HUDEP-2 (cell line): ENCODE measurements around the gene IGSF10.

ENCODE experiments used
- DNase-seq, 76 experiments: peaks; one replicate each; lab custom pipeline; 2025; ENCODE audit not compliant: unreplicated experiment in 76 of 76; lab: John Stamatoyannopoulos, UW

Gene IGSF10

DNA sequence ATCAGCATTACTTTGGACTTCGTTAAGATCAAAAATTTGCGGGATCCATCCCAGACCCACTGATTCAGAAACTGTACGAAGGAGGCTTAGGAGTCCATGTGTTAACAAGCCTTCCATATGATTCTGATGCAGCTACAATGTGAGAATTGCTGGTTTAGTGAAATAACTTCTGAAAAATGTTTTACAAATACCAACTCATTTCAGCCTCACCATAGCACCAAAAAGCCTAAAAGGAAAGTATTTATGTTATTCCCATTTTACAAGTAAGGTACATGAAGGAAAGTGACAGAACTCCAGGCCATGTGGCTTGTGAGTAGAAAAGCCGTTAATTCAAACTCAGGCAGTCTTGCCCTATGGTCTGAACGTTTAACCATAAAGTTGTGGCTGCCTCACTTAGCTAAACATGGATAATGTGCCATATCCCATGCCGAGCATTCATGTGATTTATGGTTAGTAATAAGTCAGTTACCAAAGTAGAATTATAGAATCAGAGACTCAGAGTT lies 1.5 kb upstream of the IGSF10 start:
- no peak for DNase-seq

DNA sequence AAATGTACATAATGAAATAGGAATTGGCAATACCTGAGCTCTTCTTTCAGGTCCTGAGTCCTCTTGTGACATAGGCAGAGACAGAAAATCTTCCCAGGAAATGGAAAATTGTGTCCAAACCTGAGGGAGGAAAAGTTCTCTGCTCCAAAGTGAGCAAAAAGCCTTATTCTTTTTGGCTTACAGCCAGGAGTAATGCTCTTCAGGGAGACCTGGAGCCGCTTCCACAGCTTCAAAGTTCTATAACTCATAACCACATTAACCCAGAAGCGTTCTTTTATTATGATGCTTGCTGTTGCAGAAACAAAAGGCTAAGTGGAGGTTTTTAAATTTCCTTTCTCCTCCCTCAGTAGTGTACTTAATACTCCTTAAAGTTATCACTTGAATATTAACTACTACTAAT lies 633 bp downstream of the IGSF10 start:
- no peak for DNase-seq

DNA sequence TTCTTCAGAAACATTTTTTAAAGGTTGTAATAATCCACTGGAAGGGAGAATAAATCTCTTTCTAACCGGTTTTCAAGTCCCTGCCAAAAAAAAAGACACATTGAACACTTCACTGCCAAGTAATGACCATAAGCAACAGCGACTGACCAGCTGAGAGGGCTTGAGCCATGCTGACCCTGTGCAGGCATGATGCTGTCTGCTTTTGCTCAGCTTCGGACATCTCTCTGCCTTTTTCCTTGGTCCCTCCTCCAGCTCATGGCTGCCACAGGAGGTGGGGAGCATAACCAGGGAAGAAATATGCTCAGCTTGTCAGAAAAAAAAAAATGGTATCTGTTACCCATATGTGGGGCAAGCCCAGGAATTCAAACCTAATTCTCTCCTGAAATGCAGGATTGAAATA lies 1.5 kb downstream of the IGSF10 start:
- no peak for DNase-seq

DNA sequence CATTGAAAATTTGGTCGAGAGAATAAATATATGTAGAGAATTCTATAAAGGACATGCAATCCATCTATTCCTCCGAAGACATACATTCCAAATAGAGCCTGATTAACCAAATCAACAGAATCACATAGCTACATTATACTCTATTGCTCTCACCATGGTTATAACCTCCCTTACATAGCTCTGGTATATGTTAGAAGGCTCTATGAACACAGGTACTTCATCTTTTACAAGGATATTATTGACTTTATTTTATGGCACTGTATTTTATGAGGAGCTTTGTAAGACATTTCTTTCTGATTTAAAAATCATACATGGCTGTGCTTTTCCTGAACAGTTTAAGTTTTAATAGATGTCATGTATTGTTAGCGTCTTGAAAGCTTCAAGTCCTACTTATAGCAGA lies 4.8 kb downstream of the IGSF10 start:
- no peak for DNase-seq

DNA sequence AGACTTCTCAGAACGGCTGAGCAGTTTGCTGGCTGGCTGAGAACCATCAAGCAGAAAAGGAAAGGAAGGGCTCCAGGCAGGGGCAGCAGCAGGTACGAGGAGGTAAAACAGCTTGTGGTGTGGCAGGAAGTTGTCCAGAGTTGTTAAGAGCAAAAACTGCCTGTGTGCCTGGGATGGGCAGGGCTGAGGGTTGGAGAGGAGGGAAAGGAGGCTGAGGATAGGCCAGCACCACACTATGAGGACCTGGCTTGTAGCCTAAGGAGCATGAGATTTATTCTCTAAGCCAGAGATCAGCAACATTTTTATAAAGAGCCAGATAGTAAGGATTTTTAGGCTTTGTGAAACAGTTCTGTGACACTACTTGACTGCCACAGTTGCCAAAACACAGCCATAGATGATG lies 8.0 kb downstream of the IGSF10 start:
- DNase-seq, result no peak

DNA sequence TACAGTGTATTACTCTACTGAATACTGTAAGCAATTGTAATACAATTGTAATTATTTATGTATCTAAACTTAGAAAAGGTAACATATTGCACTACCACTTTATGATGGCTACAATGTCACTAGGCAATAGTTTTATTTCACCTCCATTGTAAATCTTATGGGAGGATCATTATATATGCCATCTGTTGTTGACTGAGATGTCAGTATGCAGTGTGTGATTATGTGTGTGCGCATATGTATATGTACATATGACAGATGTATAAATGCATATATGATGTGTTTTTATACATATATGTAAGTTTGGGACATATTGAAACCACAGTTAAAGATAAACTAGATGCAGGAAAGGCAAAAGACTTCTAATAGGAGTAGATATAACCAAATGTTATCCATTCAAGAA lies 8.5 kb downstream of the IGSF10 start:
- no peak for DNase-seq

DNA sequence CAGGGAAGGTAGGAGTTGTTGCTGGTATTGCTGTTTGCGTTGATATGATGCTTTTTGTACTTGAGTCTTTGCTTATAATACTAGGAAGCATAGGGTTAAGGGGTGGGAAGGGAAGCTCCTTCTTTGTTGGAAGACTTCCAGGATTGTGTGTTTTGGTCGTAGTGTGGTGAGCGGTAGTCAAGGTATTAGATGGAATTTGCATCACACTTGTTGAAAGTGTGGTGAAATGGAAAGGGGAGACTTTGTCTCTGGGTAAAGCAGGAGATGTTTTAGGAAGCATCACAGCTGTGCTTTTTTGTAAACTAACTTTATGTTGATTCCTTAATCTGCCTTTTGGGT lies 14.9 kb downstream of the IGSF10 start:
- DNase-seq, result no peak

DNA sequence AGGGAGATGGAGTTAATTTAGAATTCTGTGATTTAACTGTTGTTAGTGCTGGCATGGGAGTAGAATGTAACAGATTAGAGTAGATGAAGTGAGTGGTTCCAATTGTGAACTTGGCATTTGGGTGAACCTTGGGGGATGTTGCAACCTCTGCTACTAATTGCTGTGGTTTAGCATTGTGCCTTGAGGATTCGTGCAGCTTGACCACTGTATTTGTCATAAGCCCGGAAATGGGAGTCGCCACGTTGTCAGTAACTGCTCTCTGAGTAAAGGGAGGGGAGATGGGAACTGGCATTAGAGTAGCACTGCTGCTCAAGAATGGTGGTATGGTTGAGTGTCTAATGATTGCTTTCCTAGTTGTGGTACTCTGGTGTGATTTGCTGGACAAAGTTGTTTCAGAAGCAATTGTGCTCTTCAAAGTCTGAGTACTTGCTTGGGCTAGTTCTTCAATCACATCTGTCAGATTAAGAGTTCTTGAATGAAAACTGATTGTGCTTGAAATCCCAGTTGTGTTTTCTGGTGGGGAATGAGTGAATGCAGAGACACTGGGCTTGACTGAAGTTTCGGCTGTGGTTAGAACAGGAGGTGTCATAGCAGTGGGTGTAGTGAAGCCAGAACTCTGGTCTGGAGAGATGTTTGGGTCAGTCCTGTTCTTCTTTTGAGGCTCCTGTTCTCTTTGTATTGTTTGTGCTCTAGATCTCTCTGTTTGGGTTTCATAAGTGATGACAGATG lies 15.4 kb downstream of the IGSF10 start:
- no peak for DNase-seq

DNA sequence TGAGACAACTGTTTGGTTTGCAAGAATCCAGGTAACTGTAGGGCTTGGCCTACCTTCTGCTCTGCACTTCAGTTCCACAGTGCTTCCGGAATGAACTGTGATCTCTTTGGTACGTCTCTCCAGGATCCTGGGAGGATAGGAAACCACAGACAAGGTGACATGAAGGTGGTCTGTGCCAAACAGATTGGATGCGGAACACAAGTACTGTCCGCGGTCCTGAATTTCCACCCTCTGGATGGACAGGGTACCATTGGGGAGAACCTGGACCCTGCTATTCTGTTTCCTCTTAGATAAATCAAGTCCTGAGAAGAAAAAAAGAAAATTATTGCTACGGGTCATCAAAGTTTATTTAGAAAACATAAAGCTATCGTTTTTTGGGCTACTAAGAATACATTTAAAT lies 17.3 kb downstream of the IGSF10 start:
- no peak for DNase-seq

DNA sequence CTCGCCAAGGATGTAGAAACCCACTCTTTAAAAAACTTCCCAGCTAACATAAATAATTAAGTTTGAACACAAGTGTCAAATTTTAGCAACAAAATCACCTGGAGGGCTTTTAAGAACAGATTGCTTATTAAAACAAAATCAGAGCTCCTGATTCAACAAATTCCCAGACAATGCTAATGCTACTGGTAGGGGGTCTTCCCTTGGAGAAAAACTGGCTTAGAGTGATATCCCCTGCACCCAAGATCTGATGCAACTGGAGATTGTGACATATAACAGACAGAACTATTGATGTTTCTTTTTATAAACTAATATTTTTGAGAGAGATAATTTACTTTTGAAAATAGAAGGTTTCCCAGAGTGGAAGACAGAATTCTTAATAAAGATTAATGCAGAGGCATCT lies 19.9 kb downstream of the IGSF10 start:
- no peak for DNase-seq

DNA sequence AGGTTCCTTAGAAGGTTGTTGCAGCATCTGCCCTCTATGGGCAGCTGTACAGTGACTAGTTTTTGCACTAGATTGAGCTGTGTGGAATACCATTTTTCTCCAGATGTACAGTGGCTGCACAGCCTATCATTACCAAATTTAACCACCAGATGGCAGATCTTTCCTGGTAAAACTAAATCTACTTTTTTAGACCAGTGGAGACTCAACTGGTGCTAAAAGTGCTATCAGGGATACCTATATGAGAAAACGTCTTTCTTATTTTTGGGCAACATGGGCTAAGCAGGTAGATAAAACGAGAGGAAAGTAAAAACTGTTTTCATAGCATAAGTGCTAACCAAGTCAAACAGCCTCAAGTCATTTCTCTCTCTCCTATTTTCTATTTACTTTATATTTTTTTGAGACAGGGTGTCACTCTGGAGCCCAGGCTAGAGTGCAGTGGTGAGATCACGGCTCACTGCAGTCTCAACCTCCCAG lies 21.2 kb downstream of the IGSF10 start:
- peak in 26 of 76 experiments; percentile 1 to 64 (median 16) for DNase-seq

DNA sequence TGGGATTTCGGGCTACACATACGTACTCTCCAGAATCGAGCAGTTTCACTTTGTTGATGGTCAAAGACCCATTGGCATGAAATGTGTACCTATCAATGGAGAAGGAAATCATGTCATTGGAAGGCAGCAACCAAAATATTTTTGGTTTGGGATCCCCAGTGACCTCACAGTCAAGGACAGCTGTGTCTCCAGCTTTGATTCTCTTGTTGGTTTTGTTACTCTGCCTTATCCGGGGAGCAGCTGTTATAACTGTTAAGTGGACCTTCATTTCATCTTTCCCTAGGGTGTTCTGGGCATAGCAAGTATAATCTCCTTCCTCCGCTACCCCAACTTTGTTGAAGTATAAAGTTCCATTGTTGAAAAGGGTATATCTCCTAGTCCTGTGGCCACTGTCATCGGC lies 23.0 kb downstream of the IGSF10 start:
- DNase-seq, result no peak

DNA sequence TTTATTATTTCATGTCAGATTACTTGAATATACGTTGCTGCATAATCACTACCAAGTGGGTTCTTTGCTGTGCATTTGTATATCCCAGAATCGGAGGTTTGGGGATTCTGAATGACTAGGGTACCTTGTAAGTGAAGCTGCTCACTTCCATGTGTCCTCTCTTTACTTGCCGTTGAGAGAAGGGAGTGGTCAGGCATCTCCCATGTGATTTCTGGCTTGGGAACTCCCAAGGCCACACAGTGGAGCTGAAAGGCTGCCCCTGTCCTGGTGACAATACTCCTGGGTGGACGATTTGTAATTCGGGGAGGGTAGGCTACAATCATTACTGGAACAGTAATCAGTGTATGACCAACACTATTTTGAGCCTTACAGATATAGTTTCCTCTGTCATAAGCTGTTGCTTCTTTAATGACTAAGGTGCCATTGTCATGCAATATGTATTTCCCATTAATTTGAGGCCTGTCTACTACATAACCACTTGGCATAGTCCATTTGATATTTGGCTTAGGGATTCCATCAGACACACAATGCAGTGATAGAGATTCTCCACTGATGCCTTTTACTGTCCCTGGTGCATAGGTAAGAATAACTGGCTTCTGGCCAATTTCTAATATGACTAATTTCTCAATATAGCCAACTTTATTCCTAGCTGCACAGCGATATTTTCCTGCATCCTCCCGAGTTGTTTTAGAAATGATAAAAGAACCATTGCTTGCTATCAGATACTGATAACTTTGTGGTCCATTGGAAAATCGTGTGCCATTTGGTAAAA lies 24.0 kb downstream of the IGSF10 start:
- no peak for DNase-seq

DNA sequence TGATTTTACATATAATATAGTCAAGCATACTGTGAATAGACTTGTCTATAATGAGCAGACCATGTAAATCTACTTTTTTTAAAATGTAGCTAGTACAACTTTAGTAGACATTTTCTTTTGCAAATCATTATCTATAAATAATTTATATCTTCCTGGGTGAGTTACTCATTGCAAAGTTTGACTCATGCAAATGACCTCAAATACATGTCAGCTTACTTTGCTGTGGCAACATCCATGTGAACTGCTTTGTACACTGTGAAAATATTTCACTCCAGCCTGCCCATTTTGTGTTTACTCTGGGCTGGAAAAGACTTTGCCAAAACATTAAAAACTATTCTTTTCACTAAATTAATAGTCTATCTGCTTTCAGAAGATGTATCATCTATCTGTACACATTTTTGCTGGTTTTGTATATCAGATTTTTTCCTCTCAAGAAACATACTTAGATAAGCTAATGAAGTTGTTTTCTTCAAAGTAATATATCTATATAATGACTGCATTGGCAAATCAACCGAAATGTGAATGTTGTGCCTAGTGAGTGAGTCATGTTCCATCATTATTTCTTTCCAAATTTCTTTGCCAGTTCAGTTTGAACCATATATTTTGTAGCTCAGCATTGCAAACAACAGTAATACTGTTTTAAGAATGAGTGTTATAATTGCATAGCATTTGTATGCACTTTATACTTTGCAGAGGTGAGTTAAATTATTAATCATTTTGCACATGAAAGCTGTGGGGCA lies 26.5 kb downstream of the IGSF10 start:
- no peak for DNase-seq

DNA sequence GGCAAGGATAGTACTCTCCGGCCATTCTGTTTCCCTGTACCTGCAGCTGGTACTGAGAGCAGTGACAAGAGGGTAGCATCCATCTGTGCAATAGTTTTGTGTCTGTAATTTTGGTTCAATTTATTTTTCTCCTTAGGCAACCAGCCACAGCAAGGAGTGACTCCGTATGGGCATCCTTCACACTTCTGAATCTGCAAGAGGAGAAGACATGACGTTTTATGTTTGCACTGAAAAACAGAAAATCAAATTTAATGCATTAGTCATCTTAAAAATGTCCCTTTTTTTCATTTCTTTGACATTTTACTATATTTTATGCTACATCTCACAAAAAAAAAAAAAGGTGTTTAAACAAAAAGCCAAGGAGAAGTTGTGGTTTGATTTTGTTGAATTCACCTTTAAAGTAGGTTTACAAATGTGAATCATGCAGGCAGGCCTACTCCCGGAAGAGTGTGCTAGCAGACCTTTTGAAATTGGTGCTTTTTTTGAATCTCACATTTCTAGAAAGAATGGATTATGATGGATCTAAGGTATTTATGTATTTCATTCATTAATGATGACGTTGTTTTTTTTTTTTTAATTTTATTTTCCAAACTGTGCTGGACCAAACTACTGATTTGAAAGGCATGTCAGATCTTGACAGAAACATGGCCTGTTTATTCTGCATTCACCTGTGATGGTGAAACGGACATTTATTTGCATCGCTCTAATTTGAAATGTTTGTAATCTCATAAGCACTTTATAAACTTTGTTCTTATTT lies 28.1 kb downstream of the IGSF10 start:
- no peak for DNase-seq

DNA sequence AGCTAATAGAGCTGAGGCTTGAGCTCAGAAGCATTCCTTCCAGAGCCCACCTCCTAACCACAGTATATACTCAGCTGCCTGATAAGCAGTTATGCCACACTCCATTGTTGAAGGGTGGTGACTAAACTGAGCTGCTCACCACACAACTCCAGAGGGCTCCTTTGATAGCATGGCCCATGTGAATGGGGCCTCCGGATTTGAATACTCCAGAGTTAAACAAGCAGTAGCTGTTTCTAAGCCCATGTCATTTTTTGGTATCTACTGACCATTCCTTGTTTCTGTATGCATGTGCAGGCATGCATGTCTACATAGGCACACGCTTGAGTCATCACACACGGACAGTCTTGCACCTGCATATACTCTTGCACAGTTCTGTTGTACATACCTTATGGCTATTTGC lies 28.9 kb downstream of the IGSF10 start:
- peak in 9 of 76 experiments; percentile 1 to 33 (median 17) for DNase-seq

DNA sequence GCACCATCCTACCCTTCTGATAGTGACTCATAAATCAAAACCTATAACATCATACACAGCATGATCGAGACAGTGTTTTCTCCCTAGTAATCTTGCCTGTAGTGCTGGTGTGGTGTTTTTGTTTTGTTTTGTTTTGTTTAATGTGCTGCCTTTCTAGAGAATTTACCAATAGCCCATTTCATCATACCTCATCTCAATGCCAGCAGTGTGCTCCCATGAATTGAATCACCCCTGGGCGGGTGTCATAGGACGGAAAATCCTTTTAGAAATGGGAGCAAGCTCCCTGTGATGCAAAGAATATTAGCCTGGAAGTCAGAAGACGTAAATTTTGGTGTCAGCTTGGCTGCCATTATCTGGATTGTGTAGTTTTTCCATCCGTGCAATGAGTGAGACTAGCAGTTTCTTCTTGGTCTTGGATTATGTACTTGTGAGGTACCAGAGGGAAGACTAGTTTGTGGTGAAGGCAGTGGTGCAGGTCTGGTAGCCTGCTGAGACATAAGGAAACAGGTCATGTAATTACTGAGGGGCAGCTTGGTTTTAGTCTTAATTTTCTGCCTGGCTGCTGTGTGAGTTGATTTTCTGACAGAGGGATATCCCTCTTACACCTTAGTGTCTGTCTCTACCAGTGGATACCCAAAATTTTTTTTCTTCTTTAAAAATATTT lies 29.9 kb downstream of the IGSF10 start:
- no peak for DNase-seq

DNA sequence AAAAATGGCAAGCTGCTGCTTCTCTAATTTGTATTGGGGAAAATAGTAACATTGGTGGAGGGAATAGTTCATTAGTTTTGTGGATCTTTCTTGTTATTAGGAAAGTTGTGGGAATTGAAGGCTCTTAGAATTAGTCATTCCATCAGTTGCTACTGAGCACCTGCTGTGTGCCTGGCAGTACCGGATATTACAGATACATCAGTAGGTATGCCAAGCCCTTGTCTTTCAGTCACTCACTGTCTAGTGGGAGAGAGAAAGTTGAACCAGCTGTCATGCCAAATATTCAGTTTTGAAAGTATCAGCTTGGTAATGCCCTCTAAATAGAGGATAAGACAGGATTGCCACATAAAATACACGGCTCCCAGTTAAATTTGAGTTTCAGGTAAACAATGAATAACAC lies 32.5 kb downstream of the IGSF10 start:
- no peak for DNase-seq

DNA sequence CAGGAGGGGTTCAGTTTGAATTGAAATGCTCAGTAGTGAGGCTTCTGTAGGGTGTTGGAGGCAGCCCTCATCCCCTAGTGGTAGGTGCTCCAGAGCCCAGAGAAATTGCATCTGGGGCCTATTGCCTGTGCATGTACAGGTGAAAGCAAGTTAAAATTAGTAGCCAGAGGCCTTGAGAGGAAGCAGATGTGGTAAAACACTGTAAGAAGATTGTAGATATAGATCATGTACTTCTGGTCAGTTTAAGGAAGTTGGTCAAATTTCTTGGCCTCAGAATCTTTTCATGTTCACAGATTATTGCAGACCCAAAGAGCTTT lies 34.6 kb downstream of the IGSF10 start:
- DNase-seq, result no peak

DNA sequence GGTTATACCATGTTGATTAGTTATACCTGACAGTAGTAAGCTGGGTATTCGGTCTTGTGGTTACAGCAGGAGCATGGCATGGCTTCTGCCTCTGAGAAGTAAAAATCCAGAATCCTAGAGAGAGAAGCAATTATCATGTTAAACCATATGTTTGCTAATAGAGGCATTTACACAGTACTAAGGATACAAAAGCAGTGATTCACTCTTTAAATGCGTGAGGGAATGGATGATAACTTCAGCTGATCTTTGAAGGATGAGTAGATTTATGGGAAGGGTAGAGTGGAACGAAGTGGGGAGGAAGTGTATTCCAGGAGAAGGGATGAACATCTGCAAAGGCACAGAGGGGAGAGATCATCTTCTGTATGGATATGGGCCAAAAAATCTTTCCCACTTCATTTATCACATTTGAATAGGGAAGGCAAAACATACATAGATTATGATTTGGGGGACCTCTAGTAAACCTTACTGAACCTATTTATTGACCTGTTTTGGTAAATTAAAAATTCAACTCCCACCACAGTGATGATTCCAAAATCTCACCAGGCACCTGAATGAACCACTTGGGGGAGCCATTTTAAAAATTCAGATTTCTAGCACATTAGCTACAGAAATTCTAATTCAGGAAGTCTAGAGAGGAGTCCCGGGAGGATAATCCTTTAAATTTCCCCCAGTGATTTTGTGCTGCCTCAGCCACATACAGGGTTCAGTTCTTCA lies 35.1 kb downstream of the IGSF10 start:
- DNase-seq, result no peak
